GM18505 (cell line): ENCODE data around the gene INTS6.

Experiments used
- ATAC-seq: cut with Tn5 transposase; IDR thresholded peaks from one replicate; pipeline ENCODE4 v1.9.1; 2021; ENCODE audit not compliant: unreplicated experiment
- POLR2A ChIP-seq: IDR thresholded peaks from 4 replicates; pipeline ENCODE4 v1.6.1; 2011; ENCODE audit warnings: borderline replicate concordance; ENCODE audit not compliant: insufficient read depth, insufficient read length; ENCODE audit errors: extremely low read depth

The INTS6 gene

DNA sequence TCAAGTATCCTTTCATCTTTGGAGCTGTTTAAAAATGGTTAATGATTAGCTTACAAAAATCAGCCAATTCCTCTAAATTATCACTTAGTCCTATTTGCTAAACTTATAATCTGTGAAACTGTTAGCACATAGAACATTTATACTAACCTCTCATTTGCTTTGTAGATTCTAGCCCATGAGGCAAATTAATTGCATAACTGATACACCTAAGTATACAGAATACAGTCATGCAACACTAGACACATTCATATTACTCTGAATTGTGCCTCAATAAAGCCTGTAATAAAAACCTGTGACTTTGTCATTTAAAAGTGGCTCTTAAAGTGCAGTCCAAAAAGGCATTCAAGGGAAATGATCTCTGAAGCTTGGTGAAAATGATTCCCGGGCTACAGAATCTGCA is 92.3 kb downstream of the INTS6 start:
- ATAC-seq, result no peak
- no peak for TF ChIP-seq POLR2A

- no peak for TF ChIP-seq POLR2A
- no peak for ATAC-seq
Observed at GRCh38 chr13:51359352-51359751, 93.5 kb downstream of the INTS6 start.

GRCh38 chr13:51357928-51358595 is 94.8 kb downstream of the INTS6 start:
- TF ChIP-seq POLR2A, result no peak
- ATAC-seq, result no peak

GRCh38 chr13:51355217-51355616 is 97.6 kb downstream of the INTS6 start:
- no peak for TF ChIP-seq POLR2A
- no peak for ATAC-seq

DNA sequence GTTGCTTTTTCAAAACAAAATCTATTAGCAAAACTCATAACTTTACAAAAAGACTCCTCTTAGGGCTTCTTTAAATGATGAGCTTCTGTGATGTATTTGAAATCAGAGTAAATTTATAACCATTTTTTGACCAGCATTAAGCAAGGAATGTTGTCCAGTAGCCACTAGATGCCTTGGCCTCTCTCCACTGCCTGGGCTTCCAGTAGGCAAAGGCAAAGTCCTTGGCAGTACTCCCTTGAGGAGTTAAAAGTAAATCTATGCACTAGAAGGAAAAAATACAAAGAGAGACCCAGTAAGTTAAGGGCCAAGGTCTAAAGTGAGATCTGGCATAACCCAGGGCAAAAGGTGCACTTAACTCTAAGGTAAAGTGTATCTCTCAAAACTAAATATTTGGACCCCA is 103.8 kb downstream of the INTS6 start:
- no peak for ATAC-seq
- no peak for TF ChIP-seq POLR2A

- ATAC-seq, result no peak
- no peak for TF ChIP-seq POLR2A
Observed at GRCh38 chr13:51348069-51348967, 104.5 kb downstream of the INTS6 start.

DNA sequence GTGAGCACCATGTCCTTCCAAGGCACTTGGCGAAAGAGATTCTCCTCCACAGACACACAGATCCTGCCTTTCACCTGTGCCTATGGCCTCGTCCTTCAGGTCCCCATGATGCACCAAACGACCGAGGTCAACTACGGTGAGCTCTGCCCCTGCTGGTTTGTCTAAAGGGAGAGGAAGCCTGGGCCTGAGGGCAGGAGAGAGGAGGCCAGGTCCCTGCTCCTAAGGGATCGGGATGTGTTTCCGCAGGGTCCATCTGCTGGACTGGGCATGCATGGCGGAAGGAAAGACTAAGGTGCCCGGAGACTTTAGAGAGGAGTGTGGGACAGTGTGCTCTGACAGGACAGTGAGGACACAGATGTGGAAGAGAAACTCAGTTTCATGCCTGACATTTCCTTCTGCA is 105.7 kb downstream of the INTS6 start:
- TF ChIP-seq POLR2A, result no peak
- no peak for ATAC-seq

DNA sequence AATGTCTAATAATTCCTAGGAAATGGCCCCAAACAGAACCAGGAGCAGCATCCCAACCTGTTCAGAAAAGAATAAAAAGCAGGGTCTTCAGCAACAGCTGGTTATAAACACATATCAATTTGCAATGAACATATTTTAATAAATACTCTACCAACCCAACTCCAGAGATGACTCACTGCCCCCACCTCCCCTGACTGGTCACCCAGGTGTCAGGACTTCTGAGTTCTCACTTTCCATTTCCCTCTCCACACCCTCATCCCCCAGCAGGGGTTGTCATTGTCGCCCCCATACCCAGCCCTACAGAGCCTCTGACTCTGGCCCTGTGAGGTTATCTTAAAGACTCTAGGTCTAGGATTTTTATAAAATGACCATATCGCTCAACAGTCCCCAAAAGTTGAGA is 106.4 kb downstream of the INTS6 start:
- ATAC-seq, result no peak
- no peak for TF ChIP-seq POLR2A

DNA sequence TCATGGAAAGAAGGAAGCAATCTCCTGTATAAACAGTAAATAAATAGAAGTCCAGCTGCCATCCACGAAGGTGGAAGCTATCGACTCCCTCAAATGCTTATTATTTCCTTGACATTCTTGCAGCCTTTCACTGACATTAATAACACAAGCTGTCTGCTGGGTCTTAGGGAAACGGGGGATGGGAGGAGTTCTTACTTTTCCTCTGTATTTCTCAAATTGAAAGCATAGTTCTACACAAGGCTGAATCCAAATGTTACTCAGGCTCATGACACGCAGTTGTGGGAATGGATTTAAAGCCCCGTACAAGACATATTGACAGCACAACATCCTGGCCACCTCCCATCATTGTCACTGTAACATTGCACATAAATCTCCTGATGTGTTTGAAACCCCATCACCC is 109.4 kb downstream of the INTS6 start:
- no peak for TF ChIP-seq POLR2A
- ATAC-seq, result no peak

DNA sequence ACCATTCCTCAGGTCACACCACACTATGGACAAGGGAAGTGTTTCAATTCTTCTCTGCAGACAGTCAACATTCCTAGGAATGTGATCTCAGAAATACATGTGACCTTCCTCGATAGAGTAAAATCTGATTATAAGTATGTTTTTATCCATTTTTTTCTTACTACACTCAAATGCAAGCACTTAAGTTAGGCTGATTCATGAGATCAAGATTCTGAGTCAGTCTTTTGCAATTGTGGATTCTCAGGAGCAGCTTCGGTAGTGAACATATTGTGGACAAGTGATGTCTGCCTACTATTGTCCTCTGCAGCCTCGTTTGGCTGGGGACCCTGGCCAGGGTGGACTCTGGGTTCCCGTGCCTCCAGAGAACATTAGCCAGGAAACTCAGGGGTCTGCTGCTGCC is 110.1 kb downstream of the INTS6 start:
- ATAC-seq, result no peak
- no peak for TF ChIP-seq POLR2A

GRCh38 chr13:51341791-51342190 is 111.0 kb downstream of the INTS6 start:
- no peak for ATAC-seq

GRCh38 chr13:51341232-51341631 is 111.6 kb downstream of the INTS6 start:
- no peak for ATAC-seq
- no peak for TF ChIP-seq POLR2A

More at GRCh38 chr13:51341791-51342190, 111.0 kb downstream of the INTS6 start:
- TF ChIP-seq POLR2A, result no peak

DNA sequence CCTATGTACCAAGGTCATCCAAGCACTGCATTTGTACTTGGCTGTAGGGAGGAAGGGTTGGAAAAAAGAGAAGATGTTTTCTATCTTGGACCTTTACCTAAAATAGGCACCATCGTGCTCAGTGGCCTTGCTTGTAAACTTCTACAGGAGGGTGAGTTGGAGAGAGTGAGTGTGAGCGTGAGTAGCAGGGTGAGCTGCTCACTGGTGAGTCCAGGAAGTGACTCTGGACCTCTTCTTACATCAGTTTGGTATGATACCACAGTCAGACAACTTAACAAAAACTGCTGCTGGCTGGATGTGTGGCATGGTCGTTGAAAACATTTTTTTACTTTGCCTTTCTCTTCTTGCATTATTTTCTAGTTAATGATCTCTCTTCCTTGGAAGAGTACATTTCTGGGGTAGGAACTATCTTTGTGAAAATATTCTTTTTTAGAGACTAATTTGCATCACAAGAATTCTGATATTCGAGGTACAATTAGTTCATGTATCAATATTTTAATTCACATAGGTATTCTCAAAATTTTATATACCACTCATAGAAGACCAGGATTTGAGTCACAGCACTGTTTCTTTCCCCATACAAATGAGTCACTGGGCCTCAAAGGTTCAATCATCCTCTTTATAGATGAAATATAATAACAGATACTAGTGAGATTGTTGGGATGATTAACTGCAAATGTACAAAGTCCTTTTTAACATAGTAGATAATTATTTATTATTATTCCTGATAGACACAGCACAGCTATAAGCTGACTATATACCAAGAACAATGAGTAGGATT is 112.7 kb downstream of the INTS6 start:
- ATAC-seq, result no peak
- TF ChIP-seq POLR2A, result no peak
